Stimulated activated CD4-positive, alpha-beta T cell treated with anti-CD3 and anti-CD28 coated beads, TNF-alpha, amount 100 ng/mL, for 1 hour (primary cell): ENCODE data around the gene DZIP1L.

Experiments
- DNase-seq, 3 donors: peaks; one replicate each; pipeline ENCODE4 v3.0.0-alpha.2; 2020; ENCODE audit warnings: low read depth in 3 of 3, low spot score in 1 of 3

DZIP1L gene

GRCh38 chr3:138068579-138069174 is 46.7 kb downstream of the DZIP1L start:
- peak; percentile 12 to 69 (median 37) for DNase-seq

GRCh38 chr3:138068046-138068445 is 47.4 kb downstream of the DZIP1L start:
- no peak for DNase-seq

GRCh38 chr3:138066972-138067371 is 48.4 kb downstream of the DZIP1L start:
- DNase-seq: no peak

GRCh38 chr3:138066383-138066782 is 49.0 kb downstream of the DZIP1L start:
- no peak for DNase-seq

GRCh38 chr3:138065949-138066348 is 49.5 kb downstream of the DZIP1L start:
- DNase-seq: no peak

GRCh38 chr3:138063416-138063815 is 52.0 kb downstream of the DZIP1L start:
- no peak for DNase-seq

GRCh38 chr3:138062626-138063025 is 52.8 kb downstream of the DZIP1L start:
- no peak for DNase-seq

- no peak for DNase-seq
Measured at GRCh38 chr3:138062037-138062436, 53.4 kb downstream of the DZIP1L start.

- no peak for DNase-seq
Measured at GRCh38 chr3:138060792-138061191, 54.6 kb downstream of the DZIP1L start.

GRCh38 chr3:138059261-138059660 is 56.1 kb downstream of the DZIP1L start:
- DNase-seq: no peak

GRCh38 chr3:138057384-138057783 is 58.0 kb downstream of the DZIP1L start:
- no peak for DNase-seq

- no peak for DNase-seq
Measured at GRCh38 chr3:138054057-138054456, 61.4 kb downstream of the DZIP1L start.

- no peak for DNase-seq
Measured at GRCh38 chr3:138051947-138052802, 63.2 kb downstream of the DZIP1L start.

- DNase-seq: no peak
Measured at GRCh38 chr3:138049157-138049919, 66.1 kb downstream of the DZIP1L start.

- no peak for DNase-seq
Measured at GRCh38 chr3:138047596-138048158, 67.7 kb downstream of the DZIP1L start.

- DNase-seq: no peak
Measured at GRCh38 chr3:138046955-138047354, 68.5 kb downstream of the DZIP1L start.

GRCh38 chr3:138046085-138046484 is 69.3 kb downstream of the DZIP1L start:
- DNase-seq: no peak

- DNase-seq: no peak
Measured at GRCh38 chr3:138043266-138044029, 72.0 kb downstream of the DZIP1L start.

GRCh38 chr3:138042043-138042442 is 73.4 kb downstream of the DZIP1L start:
- no peak for DNase-seq

- DNase-seq: no peak
Measured at GRCh38 chr3:138038725-138039462, 76.5 kb downstream of the DZIP1L start.
